ENCODE measurements around the gene DST.
"Not testable (repeated sequence)": the region's sequence is repeated elsewhere in the genome, so short reads cannot be mapped to it uniquely, and the experiment has no call there.

The DST gene

DNA sequence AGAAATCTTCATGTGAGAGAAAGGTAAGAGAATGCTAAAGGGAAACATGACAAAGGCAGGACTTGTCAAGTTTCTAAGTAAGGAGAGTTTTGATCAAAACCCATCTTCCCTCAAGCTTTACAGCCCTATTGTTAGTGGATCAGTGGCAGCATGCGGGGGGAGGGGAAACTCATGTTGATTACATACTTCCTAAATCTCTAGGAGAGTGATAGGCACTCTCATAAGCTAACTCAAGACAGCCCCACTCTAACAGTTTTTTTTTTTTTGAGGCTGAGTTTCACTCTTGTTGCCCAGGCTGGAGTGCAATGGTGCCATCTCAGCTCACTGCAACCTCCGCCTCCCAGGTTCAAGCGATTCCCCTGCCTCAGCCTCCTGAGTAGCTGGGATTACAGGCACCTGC is 18.6 kb upstream of the DST start:
- DNase-seq, result not testable (repeated sequence)

DNA sequence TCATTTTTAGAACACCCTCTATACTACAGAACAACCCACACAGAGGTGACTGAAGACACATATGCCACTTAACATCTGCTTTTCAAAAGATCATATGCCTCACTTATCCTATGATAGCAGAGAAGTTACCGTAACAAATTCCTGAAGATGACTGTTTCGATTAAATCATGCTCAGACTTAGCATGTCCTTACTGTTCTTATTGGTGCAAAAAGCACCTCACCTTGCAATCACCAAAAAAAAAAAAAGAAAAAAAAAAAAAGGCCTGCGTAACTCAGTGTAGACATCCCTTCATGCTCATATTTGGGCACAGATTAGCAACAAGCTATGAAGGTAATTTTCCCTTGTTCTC is 17.7 kb upstream of the DST start:
- no peak for DNase-seq

DNA sequence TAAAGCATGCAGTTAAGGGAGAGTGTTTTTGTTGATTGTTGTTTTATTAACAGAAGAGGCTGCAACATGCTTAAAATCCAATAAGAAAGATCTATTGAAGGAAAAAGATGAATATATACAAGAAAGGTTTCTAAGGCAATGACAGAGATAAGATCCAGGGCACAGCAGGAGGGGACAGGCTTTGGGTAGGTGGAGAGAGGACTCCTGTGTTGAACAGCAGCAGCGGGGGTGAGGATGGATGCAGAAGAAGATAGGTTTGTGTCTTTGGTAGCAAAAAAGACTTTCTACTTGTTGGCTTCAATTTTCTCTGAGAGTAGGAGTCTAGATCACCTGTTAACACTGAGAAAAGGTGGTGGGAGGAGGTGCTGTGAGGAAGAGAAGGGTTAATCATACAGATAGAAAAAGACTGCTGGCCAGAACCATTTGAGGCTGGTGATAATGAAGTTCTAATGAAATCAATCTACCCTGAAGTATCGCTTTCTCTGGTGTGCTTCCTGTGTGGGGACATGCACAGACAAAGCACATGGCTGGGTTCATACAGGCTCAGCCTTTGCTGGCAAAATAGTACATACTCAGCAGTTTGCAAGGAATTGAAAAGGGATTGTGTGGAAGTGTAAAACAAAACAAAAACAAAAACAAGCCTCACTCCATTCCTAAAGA is 17.2 kb upstream of the DST start:
- DNase-seq, result no peak

DNA sequence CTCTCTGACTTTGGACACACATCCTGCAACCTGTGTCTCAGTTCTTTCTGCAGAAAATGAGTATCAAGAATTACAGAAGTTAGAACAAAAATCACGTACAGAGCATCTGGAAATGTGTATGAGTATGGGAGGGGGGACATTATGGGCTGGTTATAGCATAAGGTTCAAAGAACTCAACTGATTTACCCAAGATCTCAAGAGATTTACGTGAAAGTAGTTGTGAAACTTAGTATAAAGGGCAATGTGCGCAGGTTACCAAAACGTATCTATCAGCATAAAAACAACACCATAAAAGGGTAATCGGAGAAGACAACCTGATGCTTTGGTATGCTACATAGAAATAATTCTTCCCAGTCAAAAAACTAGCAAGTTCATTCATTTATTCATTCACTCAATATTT is 15.6 kb upstream of the DST start:
- DNase-seq, result no peak

DNA sequence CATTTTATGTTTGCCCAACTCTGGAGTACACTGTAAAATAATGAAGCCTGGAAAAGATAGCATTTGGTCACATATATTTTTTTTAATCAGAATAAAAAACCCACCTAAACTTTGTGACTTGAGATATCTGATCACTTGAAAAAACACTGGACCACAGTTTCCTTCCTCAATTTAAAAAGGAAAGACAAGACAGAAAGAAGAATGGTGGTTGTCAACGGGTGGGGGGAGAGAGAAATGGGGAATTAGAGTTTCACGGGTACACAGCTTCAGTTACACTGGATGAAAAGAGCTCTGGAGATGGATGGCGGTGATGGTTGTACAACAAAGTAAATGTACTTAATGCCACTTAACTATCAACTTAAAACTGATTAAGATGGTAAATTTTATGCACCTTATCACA is 14.7 kb upstream of the DST start:
- no peak for DNase-seq

DNA sequence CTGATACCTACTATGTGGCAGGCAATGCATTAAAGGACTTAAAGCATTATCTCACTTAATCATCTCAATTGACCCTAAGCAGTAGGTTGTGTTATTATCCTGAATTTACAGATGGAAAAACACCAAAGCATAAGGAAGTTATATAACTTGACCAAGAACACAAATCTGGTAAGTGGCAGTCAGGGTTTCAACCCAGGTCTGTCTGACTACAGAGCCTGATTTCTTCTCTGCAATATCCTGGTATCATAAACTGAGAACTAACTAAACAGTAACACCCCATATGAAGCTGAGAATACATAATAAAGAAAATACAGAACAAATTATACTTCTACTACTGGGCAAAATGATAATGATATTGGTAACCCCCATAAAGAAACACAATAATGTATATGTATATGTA is 13.8 kb upstream of the DST start:
- DNase-seq, result no peak

DNA sequence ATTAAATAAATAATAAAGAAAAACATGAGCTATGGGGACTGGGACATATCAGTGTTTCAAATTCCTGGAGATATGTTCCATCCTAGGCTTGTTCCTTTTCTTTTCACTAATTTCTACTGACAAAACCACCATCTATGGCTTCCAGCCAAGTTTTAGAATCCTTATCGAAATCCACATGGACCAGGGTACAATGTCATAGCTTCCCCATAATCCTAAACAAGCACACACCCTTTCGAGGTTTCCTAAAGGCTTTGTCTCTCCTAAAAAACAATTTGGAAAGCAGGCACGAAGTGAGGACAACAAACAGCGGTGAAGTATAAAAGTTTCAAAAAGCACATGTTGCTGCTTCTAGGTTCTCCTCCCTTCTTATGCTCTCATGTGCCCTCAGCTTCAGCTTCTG is 13.3 kb upstream of the DST start:
- DNase-seq, result no peak

DNA sequence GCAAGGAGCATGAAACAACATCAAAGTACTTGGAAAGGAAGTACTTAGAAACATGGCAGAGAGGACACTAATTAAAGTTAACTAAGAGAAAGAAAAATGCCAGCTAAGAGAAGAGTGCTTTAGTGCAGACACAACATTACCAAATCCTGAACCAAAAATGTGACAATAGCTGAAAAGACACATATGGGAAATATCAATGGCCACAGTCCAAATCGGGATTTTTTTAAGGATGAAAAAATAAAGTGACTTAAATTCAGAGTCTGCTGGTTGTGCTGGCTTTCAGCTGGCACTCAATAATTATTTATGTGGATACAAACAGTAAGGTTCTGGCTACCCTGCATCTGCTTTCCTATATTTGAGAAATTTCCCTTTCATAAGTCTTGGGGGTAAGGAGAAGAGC is 12.6 kb upstream of the DST start:
- no peak for DNase-seq

DNA sequence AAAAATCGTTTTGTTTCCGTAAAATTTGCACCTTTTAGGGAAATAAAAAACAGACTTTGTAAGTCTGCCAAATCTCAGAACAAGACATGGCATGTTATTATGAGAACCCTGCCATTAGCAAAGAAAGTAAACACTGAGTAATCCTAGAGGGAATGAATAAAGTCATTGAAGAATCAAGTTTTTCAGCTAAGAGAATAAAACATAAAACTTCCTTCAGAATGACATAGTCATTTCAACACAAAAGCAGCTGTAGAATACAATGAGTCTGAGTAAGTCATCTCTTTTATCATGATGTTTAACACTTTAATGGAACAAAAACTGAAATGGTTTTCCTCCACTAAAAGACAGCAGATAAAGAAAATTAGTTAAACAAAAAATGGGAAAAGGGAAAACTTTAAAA is 10.3 kb upstream of the DST start:
- DNase-seq, result no peak

DNA sequence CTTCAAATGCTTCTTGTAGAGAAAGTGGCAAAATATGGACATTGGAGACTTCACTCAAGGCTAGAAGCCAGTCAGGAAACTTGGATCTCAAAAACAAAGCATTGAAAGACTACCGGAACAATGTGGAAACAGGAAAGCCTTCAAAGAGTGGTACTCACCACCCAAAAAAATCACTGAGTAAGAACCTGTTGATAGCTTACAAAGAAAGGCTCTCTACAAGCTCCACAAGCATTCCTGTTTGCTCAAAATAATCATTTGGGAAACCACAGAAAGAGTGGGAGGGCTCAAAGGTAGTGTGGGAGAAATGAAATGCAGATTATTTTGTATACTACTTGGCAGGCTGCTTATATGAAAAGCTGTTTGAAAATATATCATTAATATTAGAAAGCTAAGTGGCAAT is 9.5 kb upstream of the DST start:
- no peak for DNase-seq

DNA sequence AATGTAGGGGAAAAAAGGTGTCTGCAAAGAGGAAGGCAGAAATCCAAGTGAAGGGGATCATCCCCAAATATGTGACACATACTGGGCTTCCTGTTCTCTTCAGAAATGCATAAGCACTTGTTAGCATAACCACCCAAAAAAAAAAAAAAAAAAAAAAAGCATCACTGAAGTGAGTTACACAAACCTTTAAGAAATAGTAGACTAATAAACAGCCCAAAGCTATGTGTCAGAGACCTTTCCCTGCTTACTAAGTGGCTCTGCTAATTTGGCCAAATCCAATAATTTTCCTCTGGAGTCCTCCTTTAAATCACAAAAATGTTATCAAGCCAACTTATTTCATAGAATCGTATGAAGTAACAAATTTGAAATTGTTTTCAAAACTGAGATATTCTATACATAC is 7.5 kb upstream of the DST start:
- DNase-seq, result no peak

DNA sequence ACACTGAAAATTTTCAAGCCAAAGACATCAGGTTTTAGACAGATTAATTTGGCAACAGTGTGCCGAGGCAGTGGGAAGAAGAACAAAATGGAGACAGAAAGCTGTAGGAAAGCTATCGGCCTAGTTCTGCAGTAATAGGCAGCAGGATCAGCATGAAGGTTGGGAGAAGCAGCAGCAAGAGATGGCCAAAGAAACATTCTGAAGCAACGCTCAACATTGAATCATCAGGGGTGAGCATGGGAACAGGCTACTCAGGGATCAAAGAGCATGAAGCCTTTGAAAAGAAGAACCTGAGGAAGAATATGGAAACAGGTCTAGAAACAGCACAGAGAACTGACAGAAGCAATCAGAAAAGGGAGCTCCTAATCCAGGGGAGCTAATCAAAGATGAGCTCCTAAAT is 7.1 kb upstream of the DST start:
- no peak for DNase-seq

DNA sequence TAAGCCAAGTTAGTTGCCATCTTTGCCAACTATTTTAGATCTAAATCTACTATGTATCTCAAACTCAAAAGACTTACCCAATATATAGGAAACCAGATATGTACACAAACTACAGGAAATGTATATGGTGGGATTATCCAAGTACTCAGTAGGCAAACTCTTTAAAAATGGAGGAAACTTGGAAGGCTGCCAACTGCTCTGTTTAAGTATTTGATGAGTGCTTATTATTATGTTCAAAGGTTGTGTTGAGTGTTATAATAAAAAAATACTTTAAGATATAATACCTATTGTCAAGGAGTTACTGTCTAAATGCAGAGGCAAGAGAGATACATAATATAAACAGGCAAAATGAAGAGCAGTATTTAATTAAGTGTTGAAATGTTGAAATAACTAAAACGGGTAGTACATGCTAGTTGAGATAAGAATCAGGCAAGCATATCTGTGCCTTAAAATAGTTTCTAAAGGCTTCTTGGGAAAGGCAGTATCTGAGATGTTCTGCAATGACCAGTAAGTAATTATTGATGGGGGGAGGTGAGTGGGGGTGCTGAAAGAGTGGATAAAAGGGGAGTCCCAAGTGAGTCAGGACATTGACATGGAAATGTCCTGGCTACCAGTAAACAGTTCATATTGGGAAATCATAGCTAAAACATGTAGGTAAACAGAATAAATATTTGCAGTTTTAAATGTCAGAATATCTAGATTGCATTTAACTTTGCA is 6.5 kb upstream of the DST start:
- no peak for DNase-seq

DNA sequence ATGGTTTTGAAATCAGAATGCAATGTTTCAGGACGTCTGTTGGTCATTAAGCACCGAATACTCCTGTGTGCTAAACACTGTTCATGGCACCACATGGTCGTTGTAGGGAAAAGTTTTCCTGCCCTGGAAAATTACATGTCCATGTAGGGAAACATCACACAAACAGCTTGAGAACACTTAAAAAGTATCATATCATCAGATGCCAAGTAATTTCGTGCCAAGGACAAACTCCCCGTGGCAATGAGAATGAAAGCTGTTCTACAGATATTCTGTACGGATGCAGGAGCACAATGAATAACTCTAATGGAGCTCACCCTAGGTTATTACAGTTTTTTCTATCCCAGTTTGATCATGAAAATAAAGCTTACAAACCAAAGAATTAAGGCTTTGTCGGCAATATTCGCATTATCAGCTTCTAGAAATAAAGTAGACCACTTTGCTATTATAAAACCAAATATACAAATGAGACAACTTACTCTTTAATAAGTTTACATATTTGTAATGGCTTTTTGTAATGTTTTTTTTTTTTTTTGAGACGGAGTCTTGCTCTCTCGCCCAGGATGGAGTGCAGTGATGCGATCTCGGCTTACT is 4.6 kb upstream of the DST start:
- DNase-seq, result no peak

DNA sequence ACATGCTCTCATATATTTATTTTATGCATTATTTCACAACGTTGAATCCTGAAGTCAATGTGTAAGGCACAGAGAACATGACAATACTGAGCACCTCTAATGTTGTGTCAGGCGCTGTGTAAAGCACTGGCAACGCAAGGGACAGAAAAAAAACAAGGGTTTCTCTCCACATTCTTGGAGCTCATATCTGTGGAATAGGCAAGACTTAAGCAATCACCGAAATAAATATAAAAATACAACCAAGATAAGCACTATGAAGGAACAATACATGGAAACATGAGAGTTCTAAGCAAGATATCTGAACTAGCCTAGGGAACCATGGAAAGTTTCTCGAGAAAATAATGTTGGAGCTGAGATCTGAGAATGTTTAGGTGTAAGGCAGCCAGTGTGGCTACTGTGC is 1.7 kb upstream of the DST start:
- DNase-seq, result no peak

DNA sequence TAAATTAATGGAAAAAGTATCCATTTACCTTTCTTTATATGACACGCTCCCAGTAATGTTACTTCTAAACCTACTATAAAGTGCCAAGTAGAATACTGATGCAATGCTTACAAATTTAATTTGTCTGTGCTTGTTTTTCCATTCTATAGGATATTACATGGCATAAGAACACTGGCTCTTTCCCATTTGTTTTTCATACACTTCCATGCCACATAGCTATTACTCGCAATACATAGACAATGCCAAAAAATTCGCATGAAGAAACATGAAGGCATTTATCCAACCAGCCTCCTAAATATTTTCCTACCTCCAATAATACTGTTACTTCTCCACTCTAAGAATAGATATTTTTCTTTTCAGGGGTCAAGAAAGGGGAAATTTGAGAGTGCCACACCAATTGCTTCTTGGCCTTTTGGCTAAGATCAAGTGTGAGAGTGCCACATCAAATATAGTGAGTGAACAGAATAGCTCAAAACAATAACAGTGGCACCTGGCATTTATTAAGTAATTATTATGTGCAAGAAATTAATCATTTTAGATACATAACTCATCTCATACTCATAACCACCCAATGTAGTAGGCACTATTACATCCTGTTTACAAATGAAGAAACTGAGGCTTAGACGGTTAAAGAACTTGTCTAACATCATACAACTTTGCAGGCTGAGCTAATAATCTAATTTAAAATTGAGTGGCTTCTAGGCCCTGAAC is 845 bp upstream of the DST start:
- DNase-seq, result no peak

DNA sequence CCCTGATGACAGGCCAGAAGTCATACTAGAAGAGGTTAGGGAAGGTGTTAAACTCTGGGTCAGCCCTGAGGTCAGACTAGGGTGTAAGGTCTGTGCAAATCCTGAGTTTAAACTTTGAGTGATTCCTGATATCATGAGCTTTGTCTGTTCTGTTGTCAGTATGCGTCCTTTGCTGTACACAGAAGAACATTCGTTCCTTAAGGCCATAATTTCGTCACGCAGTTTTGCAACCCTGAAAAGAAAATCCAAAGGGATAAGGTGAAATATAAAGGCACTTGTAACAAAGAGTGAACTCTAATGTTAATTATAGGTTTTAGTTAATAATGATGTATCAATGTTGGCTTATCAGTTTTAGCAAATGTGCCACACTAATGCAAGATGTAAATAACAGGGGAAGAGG is 2.3 kb downstream of the DST start:
- no peak for DNase-seq

DNA sequence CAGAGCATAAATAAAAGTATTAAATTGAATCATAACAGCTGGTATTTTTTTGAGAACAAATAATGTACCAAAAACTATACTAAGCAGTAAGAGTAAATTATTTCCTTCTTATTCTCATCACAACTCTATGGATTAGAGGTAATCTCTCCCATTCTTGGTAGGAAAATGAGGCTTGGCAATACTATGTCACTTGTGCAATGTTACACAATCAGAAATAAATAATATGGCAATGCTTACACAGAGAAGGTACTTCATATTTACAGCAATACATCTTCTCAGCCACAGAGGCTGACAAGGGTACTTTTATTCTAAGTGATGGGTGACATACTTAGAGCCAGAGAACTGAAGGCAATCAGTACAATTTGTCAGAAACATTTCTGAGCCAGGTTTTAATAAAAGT is 3.9 kb downstream of the DST start:
- no peak for DNase-seq

DNA sequence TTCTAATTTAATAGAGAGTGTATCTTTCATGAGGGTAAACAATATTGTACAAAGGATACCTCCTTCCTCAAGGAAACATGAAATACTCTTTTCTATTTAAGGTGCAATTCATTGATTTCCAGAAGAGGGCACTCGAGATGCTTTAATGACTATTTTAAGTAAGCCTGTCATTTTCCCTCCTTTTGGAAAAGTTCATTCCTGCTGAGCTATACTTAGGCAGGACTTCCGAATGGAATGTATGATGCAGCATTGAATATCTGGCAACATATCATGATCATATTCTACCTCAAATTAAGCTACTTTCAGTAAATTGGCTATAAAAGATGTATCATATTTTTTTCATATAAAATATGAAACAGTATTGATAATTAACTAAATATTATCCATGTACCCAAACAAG is 5.0 kb downstream of the DST start:
- DNase-seq, result no peak

DNA sequence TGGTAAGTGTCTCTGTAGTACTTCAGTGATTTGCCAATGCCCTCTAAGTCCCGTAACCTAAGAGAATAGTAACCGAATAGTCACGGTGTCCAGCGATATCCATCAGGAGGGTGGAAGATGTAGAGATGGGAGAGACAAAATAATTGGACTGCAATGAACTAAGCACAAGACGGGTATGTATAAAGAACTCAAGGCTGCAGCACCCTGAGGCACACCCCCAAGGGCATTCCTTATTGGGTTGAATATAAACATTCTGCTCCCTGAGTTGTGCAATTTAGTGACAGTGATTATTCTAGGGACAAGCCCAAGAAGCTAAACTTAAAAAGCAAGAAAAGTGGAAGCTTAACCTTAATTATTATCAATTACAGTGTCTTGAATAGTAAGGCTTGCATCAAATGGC is 14.6 kb downstream of the DST start:
- no peak for DNase-seq

DNA sequence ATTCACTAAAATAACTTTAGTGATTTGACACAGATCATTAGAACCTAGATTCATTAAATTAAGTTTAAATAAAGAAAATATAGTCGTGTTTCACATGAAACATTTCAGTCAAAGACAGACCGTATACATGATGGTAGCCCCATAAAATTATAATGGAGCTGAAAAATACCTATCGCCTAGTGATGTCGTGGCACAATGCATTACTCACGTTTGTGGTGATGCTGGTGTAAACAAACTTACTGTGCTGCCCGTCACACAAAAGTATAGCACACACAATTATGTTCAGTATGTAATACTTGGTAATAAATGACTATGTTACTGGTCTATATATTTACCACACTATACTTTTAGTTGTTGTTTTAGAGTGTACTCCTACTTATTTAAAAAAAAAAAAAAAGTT is 17.3 kb downstream of the DST start:
- DNase-seq, result no peak

DNA sequence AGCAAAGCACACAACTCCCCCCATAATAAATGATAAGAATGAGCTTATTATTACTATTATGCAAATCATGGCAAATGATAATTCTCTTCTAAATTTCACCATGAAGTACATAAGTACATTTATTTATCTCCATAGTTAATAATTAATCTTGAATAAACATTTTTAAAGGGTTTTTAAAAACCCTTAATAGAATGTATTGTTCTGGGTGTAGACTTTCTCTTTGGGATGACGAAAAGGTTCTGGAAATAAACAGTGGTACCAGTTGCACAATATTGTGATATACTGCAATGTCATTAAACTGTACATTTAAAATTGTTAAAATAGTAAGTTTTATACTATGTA is 18.0 kb downstream of the DST start:
- no peak for DNase-seq

DNA sequence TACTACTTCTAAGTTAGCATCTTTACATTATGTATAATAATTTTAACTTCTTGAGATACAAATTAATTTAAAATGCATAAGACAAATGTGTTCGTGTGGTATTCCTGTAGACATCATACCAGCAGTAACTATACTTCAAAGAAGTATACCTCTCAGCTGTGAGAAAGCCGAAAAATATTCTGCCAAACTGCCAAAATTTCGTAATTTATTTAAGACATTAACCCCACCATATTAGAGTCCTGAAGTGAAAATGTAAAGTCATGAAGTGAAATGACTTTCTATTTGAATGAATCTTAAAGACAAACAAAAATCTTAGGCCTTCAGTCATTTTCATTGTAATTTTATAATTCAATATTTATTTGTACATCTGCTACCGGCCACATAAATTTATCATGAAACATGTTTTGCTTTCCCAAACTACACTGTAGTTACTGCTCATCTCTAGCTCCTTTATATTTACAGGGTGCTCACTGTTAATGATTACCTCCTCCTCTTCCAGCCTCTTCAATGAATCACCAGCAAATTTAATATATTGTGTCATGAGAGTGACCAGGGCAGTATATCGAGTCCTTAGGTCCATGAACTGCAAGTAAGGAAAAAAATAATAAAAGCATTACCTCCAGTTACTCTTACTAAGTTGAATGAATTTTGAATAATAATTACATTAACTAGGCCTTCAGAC is 18.5 kb downstream of the DST start:
- DNase-seq, result no peak

All from activated naive CD4-positive, alpha-beta T cell treated with anti-CD3 and anti-CD28 coated beads, Interleukin-2, amount 50 U/mL, for 16 hours (primary cell).